ENCODE results near the gene MFN2. TPM values are rescaled to one million over a fixed set of nuclear protein-coding genes. Genes with fewer than 3 reads are reported as not detected.

Gene MFN2
- total RNA-seq, 1 donor from 2014 or later: 663 TPM

GRCh38 chr1:12060500-12060899, 80.3 kb downstream of the MFN2 start:
- H3K4me1 ChIP-seq: peaks cover 9% of the 10 kb centered on the region
- peaks cover 8% of the 10 kb centered on the region for H3K9me3 ChIP-seq (replicated peaks)
- H3K27me3 ChIP-seq (ENCODE audit: low read depth): peaks cover 56% of the 10 kb centered on the region
- no peak overlapping the region for H3K4me3 ChIP-seq
- H3K27ac ChIP-seq (replicated peaks): no peak overlapping the region
- DNase-seq: no peak
- no peaks in the 10 kb centered on the region for H3K36me3 ChIP-seq
- intact Hi-C loops (cut with micrococcal nuclease): no loop called here
- no peak for TF ChIP-seq CTCF (IDR thresholded peaks at IDR 0.05; ENCODE audit: borderline replicate concordance)

Small RNA genes lying within 50 kb of the gene (microRNA-seq; reads per million reads assigned to microRNA genes)
- gene MIR6729: not detected

Other genes starting within 250 kb of the MFN2 start
- gene AGTRAP, start 244.3 kb upstream of the MFN2 start, total RNA-seq: 16.6 TPM
- 2.5 TPM for gene C1orf167, start 218.3 kb upstream of the MFN2 start, total RNA-seq
- 40.1 TPM for gene MTHFR, start 174.5 kb upstream of the MFN2 start, total RNA-seq
- gene CLCN6, start 174.3 kb upstream of the MFN2 start, total RNA-seq: 16.1 TPM
- 1,100 TPM for gene NPPA, start 132.7 kb upstream of the MFN2 start, total RNA-seq
- gene NPPB, start 121.5 kb upstream of the MFN2 start, total RNA-seq: 119 TPM
- gene KIAA2013, start 54.0 kb upstream of the MFN2 start, total RNA-seq: 40.9 TPM
- gene PLOD1, start 45.7 kb upstream of the MFN2 start, total RNA-seq: 61.6 TPM
- 16.2 TPM for gene MIIP, start 39.1 kb downstream of the MFN2 start, total RNA-seq
- 0.82 TPM for gene TNFRSF8, start 82.9 kb downstream of the MFN2 start, total RNA-seq
- 16.2 TPM for gene TNFRSF1B, start 186.5 kb downstream of the MFN2 start, total RNA-seq
- gene VPS13D, start 249.6 kb downstream of the MFN2 start, total RNA-seq: 71.6 TPM